NCI-H82 treated with DMSO at 0.1 percent for 48 hours (cell line): Measurements from ENCODE around the gene ZNF528.
A peak's percentile ranks its signal among the peaks of the same experiment; 100 is the strongest.

Source experiments
- DNase-seq: peaks from one replicate; lab custom pipeline; 2025; ENCODE audit not compliant: unreplicated experiment; lab: John Stamatoyannopoulos, UW

The ZNF528 gene

GRCh38 chr19:52397310-52398080, at the start of gene ZNF528:
ZNF528 (plus strand) TSS chr19:52397849; CDS start chr19:52402014, 4,165 bp downstream.
- DNase-seq: peak; percentile 34

GRCh38 chr19:52351512-52351911, 46.1 kb upstream of the ZNF528 start:
- DNase-seq: no peak

- no peak for DNase-seq
These were observed 31.2 kb upstream of the ZNF528 start for GRCh38 chr19:52366414-52366824.

GRCh38 chr19:52369559-52370340, 27.9 kb upstream of the ZNF528 start, which contains the start of gene ZNF880:
ZNF880 (plus strand) TSS chr19:52369923; CDS start chr19:52369966, 43 bp downstream.
- DNase-seq: peak; percentile 59

- no peak for DNase-seq
These were observed 27.3 kb upstream of the ZNF528 start for GRCh38 chr19:52370341-52370710.

GRCh38 chr19:52391135-52391534, 6.5 kb upstream of the ZNF528 start:
- DNase-seq: no peak

- no peak for DNase-seq
These were observed 412 bp downstream of the ZNF528 start for GRCh38 chr19:52398081-52398441.

- DNase-seq: no peak
These were observed 12.6 kb downstream of the ZNF528 start for GRCh38 chr19:52410276-52410675.

GRCh38 chr19:52415711-52416110, 18.1 kb downstream of the ZNF528 start:
- no peak for DNase-seq

- no peak for DNase-seq
These were observed 31.3 kb downstream of the ZNF528 start, which contains the start of gene ZNF534 for GRCh38 chr19:52428937-52429336. ZNF534 (plus strand) TSS chr19:52429148; CDS start chr19:52431475, 2,327 bp downstream.

- no peak for DNase-seq
These were observed 44.5 kb downstream of the ZNF528 start for GRCh38 chr19:52442179-52442578.

- no peak for DNase-seq
These were observed 46.9 kb downstream of the ZNF528 start for GRCh38 chr19:52444506-52444905.

- DNase-seq: no peak
These were observed 53.6 kb downstream of the ZNF528 start for GRCh38 chr19:52451241-52451640.

GRCh38 chr19:52453324-52454094, 55.9 kb downstream of the ZNF528 start, which contains the start of gene ZNF578:
ZNF578 (plus strand) TSS chr19:52453553; CDS start chr19:52501846, 48,293 bp downstream.
- DNase-seq: peak; percentile 14

GRCh38 chr19:52464798-52465470, 67.3 kb downstream of the ZNF528 start:
- DNase-seq: peak; percentile 15
